GM19351 (cell line): Measurements from ENCODE around the gene ADRM1.

Experiments used
- ATAC-seq: cut with Tn5 transposase; IDR thresholded peaks from one replicate; pipeline ENCODE4 v1.9.1; 2021; ENCODE audit warnings: mild to moderate bottlenecking, moderate library complexity; ENCODE audit not compliant: unreplicated experiment

The ADRM1 gene

GRCh38 chr20:62323146-62323979 is 20.6 kb downstream of the ADRM1 start:
- no peak for ATAC-seq

- ATAC-seq, result no peak
These were observed 21.4 kb downstream of the ADRM1 start for GRCh38 chr20:62323980-62324906.

- no peak for ATAC-seq
These were observed 22.5 kb downstream of the ADRM1 start for GRCh38 chr20:62325172-62325905.

- ATAC-seq, result no peak
These were observed 23.8 kb downstream of the ADRM1 start for GRCh38 chr20:62326559-62326958.

GRCh38 chr20:62326959-62327725 is 24.3 kb downstream of the ADRM1 start:
- ATAC-seq, result no peak

- ATAC-seq, result no peak
These were observed 25.1 kb downstream of the ADRM1 start for GRCh38 chr20:62327726-62328495.

- no peak for ATAC-seq
These were observed 26.0 kb downstream of the ADRM1 start for GRCh38 chr20:62328684-62329388.

- no peak for ATAC-seq
These were observed 26.9 kb downstream of the ADRM1 start for GRCh38 chr20:62329389-62330377.

- no peak for ATAC-seq
These were observed 27.9 kb downstream of the ADRM1 start for GRCh38 chr20:62330576-62331317.

GRCh38 chr20:62331347-62331746 is 28.6 kb downstream of the ADRM1 start:
- no peak for ATAC-seq

GRCh38 chr20:62332421-62332820 is 29.6 kb downstream of the ADRM1 start:
- ATAC-seq, result no peak

- no peak for ATAC-seq
These were observed 30.4 kb downstream of the ADRM1 start for GRCh38 chr20:62332989-62333819.

- no peak for ATAC-seq
These were observed 31.2 kb downstream of the ADRM1 start for GRCh38 chr20:62333820-62334595.

- no peak for ATAC-seq
These were observed 32.1 kb downstream of the ADRM1 start for GRCh38 chr20:62334881-62335280.

- ATAC-seq, result no peak
These were observed 32.7 kb downstream of the ADRM1 start for GRCh38 chr20:62335532-62335931.
